SJSA1 (cell line): ENCODE data around the gene PTMS. TPM values are rescaled to one million over a fixed set of nuclear protein-coding genes. Genes with fewer than 3 reads are reported as not detected.
"Not testable (repeated sequence)": the region's sequence is repeated elsewhere in the genome, so short reads cannot be mapped to it uniquely, and the experiment has no call there.

ENCODE experiments used
- DNase-seq, 2 experiments: peaks; one replicate each; pipeline ENCODE4 v3.0.0-alpha.2; 2015 to 2020; ENCODE audit warnings: low spot score in 2 of 2, low read depth in 1 of 2
- H3K27ac ChIP-seq: fragments of 250-450 bp; sonication (Bioruptor Pico); 2 replicates; pipeline ENCODE4 v1.5.1; 2020; ENCODE audit warnings: mild to moderate bottlenecking, moderate library complexity
- H3K27me3 ChIP-seq: fragments of 250-450 bp; sonication (Bioruptor Pico); replicated peaks from 2 replicates; pipeline ENCODE4 v1.5.1; 2020; ENCODE audit warnings: mild to moderate bottlenecking, moderate library complexity
- H3K36me3 ChIP-seq: fragments of 250-450 bp; sonication (Bioruptor Pico); 2 replicates; pipeline ENCODE4 v1.5.1; 2020; ENCODE audit warnings: mild to moderate bottlenecking
- H3K4me1 ChIP-seq: fragments of 250-450 bp; sonication (Bioruptor Pico); replicated peaks from 2 replicates; pipeline ENCODE4 v1.6.1; 2021; ENCODE audit warnings: mild to moderate bottlenecking
- H3K4me3 ChIP-seq: fragments of 250-450 bp; sonication (Bioruptor Pico); 2 replicates; pipeline ENCODE4 v1.5.1; 2020; ENCODE audit warnings: mild to moderate bottlenecking
- H3K9me3 ChIP-seq: fragments of 250-450 bp; sonication (Bioruptor Pico); replicated peaks from 2 replicates; pipeline ENCODE4 v1.5.1; 2020; ENCODE audit warnings: mild to moderate bottlenecking
- total RNA-seq: library from RNA; depleted of rRNA; stranded (reverse); fragments of >200 nt; shearing (Covaris generic); gene quantifications from 2 replicates; pipeline ENCODE4 v1.2.3, GENCODE V29; 2014; rRNA removed

Gene PTMS, protein sequence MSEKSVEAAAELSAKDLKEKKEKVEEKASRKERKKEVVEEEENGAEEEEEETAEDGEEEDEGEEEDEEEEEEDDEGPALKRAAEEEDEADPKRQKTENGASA
- total RNA-seq: 243 and 442 TPM in 2 replicates

DNA sequence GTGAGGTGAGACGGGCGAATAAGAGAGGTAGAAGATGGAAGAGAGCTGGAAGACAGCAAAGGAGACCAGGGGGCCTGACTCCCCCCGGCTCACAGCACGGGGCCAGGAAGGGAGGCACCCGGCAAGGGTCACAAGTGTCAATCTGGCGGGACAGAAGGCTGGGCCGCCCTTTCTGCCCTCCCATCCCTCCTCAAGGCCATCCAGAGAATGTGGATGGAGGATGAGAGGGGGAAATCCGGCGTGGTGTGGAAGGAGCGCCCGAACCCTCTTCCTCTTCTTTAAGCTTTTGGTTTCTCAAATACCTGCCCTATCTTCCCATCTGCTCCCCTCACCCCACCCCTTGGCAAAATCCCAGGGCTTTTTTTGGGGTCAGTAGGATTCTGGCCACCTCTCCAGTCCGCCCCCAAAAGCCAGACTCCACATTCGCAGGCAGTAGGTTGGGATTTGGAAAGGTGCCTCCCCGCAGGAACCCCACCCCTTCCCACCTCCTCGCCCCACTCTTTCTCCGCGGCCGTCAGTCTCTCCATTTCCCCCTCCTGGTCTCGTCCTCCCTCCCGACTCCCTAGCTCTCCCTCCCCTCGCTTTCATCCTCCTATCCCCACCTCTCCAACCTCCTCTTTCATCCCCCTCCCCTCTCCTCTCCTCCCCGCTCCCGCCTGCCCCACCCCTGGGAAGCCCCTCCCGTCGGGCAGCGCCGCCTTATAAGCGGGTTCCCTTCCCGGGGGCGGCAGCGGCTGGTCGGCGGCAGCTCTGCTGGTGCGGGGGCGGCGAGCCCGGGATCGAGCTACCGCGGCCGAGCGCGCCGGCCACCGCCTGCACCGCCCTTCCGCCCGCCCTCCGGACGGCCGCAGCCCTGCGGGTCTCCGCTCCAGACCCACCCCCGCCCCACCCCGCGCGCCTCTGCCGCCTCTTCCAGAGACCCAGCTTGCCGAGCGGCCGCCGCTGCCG, at the start of gene PTMS:
Gene PTMS, plus strand, starts transcription at position 730 of the 948 bp plus-strand sequence. CDS start 343 bp downstream, outside the sequence.
- Histone ChIP-seq H3K4me1 (peaks cover 49% of the 10 kb centered on the region), H3K36me3 (peaks cover 24% of the 10 kb centered on the region), H3K4me3 (peak within 1 kb of the TSS; percentile 87), H3K27me3 (no peaks in the 10 kb centered on the region), H3K9me3 (no peaks in the 10 kb centered on the region), H3K27ac (peak within 1 kb of the TSS; percentile 30)
- DNase-seq: peak; percentile 74 to 95

DNA sequence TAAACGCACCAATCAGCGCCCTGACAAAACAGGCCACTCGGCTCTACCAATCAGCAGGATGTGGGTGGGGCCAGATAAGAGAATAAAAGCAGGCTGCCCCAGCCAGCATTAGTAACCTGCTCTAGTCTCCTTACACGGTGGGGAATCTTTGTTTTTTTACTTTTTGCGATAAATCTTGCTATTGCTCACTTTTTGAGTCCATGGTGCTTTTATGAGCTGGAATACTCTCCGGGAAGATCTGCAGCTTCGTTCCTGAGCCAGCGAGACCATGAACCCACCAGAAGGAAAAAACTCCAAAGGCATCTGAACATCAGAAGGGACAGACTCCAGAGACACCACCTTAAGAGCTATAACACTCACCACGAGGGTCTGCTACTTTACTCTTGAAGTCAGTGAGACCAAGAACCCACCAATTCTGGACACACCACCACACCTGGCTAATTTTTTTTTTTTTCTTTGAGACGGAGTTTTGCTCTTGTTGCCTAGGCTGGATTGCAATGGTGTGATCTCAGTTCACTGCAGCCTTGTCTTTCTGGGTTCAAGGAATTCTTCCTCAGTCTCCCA, 49.2 kb upstream of the PTMS start:
- Histone ChIP-seq H3K4me1 (no peaks in the 10 kb centered on the region), H3K9me3 (no peaks in the 10 kb centered on the region), H3K27ac (no peak overlapping the region), H3K36me3 (no peaks in the 10 kb centered on the region), H3K27me3 (no peaks in the 10 kb centered on the region), H3K4me3 (no peak overlapping the region)
- no peak for DNase-seq

DNA sequence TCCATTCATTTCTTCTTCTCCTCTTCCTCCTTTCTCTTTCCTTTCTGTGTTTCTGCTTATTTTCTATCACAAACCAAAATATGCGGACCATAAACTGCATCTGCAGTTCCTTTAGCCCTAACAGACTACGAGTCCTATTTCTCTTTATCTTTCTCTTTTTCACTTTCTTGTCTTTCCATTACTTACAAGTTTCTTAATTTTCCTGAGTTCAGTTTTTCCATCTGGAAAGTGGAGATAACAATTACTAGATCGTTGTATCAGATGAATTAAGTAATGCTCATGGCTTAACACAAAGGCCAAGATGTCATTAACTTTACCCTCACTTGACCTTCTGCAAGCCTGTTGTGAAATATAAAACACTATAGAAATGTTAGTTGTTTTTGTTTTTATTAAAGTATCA, 43.3 kb upstream of the PTMS start:
- no peak for DNase-seq
- H3K9me3 ChIP-seq: no peaks in the 10 kb centered on the region
- peaks cover 6% of the 10 kb centered on the region for H3K4me1 ChIP-seq
- H3K27me3 ChIP-seq: no peaks in the 10 kb centered on the region
- peaks cover 11% of the 10 kb centered on the region for H3K36me3 ChIP-seq
- H3K4me3 ChIP-seq: no peak overlapping the region
- H3K27ac ChIP-seq: no peak overlapping the region

DNA sequence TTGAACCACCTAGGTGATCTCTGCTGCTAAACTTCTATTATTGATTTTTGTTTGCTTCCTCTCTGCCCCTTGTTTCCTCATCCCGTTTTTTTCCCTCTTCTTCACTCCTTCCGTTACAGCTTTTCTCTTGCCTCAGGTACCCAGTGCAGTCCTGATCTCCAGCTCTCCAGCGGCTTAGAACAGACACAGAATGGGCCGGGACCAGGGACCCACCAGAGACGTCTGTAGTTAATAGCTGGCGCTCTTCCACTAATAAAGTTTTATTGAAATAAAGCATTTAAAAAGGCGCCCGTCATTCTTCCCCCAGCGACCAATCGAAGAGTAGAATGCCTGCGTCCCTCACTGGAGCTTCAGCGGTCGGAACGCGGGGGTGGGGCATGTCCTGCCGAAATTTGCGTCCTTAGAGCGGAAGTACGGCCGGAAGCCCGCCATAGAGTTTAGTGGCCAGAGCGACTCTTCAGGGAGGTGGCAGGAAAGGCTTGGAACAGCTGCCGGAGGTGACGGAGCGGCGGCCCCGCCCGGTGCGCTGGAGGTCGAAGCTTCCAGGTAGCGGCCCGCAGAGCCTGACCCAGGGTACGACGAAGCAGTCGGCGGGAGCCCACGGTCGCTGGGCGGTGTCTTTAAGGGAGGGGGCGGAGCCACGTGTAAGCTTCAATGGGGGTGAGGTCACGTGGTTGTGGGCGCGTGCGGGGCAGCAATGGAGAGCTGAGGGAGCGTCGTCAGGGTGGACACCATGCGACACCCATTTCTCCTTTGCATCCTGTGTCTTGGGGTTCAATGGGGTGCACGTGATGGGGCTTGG, 42.4 kb upstream of the PTMS start, which contains the start of gene COPS7A:
Gene COPS7A, plus strand, starts transcription at position 440 of the 802 bp plus-strand sequence. CDS start 611 bp downstream, outside the sequence.
- H3K36me3 ChIP-seq: peaks cover 20% of the 10 kb centered on the region
- peak within 1 kb of the TSS; percentile 69 for H3K27ac ChIP-seq
- peak; percentile 98 to 99 for DNase-seq
- peak within 1 kb of the TSS; percentile 48 for H3K4me3 ChIP-seq
- H3K4me1 ChIP-seq: peaks cover 6% of the 10 kb centered on the region
- H3K9me3 ChIP-seq: no peaks in the 10 kb centered on the region
- no peaks in the 10 kb centered on the region for H3K27me3 ChIP-seq

DNA sequence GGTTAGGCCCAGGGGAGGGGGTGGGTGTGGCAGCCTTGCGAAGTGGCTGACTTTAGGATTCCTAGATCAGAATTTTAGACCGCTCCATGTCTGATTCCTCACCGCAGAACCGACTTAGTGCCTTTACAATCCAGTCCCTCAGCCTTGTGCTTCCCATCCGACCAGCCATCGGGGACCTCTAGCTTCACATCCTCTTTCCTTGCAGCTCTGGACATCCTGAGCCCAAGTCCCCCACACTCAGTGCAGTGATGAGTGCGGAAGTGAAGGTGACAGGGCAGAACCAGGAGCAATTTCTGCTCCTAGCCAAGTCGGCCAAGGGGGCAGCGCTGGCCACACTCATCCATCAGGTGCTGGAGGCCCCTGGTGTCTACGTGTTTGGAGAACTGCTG, 41.8 kb upstream of the PTMS start:
- H3K4me1 ChIP-seq: peaks cover 6% of the 10 kb centered on the region
- no peaks in the 10 kb centered on the region for H3K27me3 ChIP-seq
- H3K9me3 ChIP-seq: no peaks in the 10 kb centered on the region
- H3K36me3 ChIP-seq: peaks cover 26% of the 10 kb centered on the region
- peak in 1 of 2 experiments; percentile 45 for DNase-seq
- peak overlapping the region; percentile 48 for H3K4me3 ChIP-seq
- H3K27ac ChIP-seq: peak overlapping the region; percentile 69

DNA sequence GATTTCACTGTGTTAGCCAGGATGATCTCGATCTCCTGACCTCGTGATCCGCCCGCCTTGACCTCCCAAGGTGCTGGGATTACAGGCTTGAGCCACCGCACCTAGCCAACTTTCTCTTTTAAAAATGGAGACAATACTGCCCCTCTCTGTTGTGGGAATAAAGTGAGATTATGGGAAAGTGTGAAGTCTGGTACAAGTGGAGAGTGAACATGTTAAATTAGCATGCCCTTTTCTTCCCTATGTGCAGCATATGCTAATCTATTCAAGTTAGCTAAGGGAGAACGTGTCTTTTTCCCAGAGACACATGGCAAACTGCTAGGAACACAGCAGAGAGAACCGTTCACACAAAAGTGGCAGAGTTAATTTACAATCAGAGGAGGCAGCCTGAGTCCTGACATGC, 40.8 kb upstream of the PTMS start:
- Histone ChIP-seq H3K4me3 (no peak overlapping the region), H3K9me3 (no peaks in the 10 kb centered on the region), H3K27me3 (no peaks in the 10 kb centered on the region), H3K36me3 (peaks cover 36% of the 10 kb centered on the region), H3K27ac (no peak overlapping the region), H3K4me1 (peaks cover 6% of the 10 kb centered on the region)
- no peak for DNase-seq

DNA sequence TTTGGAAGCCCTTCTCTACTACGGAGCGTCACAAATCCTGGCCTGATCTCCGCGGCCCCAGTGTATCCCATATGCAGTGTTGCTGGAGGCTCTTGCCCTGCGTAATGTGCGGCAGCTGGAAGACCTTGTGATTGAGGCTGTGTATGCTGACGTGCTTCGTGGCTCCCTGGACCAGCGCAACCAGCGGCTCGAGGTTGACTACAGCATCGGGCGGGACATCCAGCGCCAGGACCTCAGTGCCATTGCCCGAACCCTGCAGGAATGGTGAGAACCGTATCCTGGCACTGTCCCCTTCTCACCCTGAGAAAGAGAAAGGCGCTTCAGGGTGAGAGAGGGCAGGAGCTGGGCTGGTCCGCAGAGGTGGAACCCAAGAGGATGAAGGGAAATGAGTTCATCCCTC, 37.0 kb upstream of the PTMS start:
- Histone ChIP-seq H3K36me3 (peaks cover 52% of the 10 kb centered on the region), H3K9me3 (no peaks in the 10 kb centered on the region), H3K4me1 (peaks cover 6% of the 10 kb centered on the region), H3K27ac (no peak overlapping the region), H3K27me3 (no peaks in the 10 kb centered on the region), H3K4me3 (no peak overlapping the region)
- DNase-seq: no peak

DNA sequence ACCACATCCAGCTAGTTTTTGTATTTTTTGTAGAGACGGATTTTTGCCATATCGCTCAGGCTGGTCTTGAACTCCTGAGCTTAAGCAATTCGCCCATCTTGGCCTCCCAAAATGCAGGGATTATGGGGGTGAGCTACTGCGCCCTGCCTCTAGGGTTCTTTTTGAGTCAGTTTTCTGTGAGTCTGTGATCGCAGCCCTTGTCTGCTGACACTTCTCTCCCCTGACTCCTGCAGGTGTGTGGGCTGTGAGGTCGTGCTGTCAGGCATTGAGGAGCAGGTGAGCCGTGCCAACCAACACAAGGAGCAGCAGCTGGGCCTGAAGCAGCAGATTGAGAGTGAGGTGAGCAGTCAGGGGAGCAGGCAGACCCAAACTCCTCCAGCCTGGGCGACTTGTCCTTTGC, 36.0 kb upstream of the PTMS start:
- no peaks in the 10 kb centered on the region for H3K4me1 ChIP-seq
- H3K36me3 ChIP-seq: peaks cover 56% of the 10 kb centered on the region
- no peaks in the 10 kb centered on the region for H3K9me3 ChIP-seq
- no peak overlapping the region for H3K4me3 ChIP-seq
- H3K27me3 ChIP-seq: no peaks in the 10 kb centered on the region
- no peak overlapping the region for H3K27ac ChIP-seq
- DNase-seq: no peak

DNA sequence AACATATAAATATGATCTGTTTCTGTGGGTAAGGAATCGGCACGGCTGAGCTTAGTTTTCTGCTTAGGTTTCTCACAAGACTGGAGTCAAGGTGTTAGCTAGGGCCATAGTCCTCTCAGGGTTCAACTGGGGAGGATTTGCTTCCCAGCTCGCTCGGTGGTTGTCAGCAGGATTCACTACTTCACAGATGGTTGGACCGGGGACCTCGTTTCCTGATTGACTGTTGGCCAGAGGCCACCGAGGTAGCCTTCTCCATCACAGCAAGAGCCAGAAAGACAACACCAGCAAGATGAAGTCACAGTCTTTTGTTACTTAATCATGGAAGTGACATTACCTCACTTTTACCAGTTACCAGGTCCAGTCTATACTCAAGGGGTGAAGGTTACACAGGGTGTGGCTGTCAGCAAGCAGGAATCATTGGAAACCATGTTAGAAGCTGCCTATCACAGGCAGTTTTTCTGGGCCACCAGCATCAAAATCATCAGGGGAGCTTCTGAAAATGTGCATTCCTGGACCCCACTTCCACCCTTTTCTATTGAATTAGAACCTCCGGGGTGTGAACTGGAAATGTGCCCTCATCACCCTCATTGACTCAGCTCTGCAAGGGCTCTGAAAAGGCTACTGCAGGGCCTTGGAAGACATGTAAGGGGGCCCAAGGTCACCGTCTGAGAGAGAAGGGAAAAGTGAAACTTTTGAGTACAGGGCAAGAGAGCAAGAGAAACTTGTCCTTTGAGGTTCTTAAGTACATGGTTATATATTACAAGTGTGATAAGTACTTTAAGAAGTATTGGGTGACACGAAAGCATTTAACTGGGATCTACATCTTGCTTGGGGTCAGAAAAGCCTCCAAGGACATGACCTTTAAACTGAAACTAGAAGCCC, 31.4 kb upstream of the PTMS start:
- H3K9me3 ChIP-seq: no peaks in the 10 kb centered on the region
- DNase-seq: no peak
- H3K36me3 ChIP-seq: peaks cover 33% of the 10 kb centered on the region
- peaks cover 10% of the 10 kb centered on the region for H3K4me1 ChIP-seq
- no peak overlapping the region for H3K4me3 ChIP-seq
- no peak overlapping the region for H3K27ac ChIP-seq
- H3K27me3 ChIP-seq: no peaks in the 10 kb centered on the region

DNA sequence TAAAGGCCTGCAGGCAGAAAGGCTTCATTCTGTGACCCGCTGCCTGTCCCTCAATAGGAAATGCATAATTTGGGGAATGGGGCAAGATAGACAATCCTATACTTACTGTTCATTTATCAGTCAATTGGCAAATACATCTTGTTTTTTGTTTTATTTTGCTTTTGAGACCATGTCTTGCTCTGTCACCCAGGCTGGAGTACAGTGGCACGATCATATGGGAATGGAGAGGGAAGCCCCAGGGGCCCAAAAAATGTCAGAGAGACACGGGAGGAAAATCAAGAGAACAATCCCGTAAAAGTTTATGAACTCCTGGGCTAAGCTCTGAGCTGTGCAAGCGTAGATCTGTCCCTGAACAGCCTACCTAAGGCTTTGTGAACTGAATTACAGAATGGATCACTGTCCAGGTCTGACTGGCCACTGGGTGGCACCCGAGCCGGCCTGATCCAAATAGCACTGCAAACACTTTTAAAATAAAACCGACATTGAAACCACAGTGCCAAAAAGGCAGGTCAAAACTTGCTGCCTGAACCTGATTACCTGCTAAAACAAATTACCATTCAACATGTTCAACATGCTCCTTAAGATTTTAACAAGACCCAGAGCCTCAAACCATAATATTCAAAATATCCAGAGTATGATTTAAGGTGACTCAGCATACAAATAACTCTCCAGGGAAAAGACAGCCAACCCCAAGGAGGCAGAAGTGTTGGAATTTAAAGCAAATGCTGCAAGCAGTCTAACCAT, 30.5 kb upstream of the PTMS start:
- Histone ChIP-seq H3K27ac (0 out of 2 replicates have a peak overlapping the region, but pooled peaks have one; percentile 7), H3K4me3 (no peak overlapping the region), H3K9me3 (no peaks in the 10 kb centered on the region), H3K36me3 (peaks cover 24% of the 10 kb centered on the region), H3K27me3 (no peaks in the 10 kb centered on the region), H3K4me1 (peaks cover 10% of the 10 kb centered on the region)
- peak in 1 of 2 experiments; percentile 44 for DNase-seq

DNA sequence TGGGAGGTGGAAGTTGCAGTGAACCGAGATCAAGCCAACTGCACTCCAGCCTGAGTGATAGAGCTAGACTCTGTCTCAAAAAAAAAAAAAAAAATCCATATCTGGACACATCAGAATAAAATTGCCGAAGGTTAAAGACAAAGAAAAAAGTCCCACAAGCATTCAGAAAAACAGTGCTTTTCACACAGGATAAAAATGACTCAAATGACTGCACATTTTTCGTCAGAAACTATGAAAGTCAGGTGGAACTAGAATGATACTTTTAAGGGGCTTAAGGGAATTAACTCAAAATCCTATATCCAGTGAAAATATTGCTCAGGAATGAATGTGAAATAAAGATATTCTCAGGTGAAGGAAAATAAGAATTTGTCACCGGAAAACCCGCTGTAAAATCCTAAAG, 29.4 kb upstream of the PTMS start:
- H3K27me3 ChIP-seq: no peaks in the 10 kb centered on the region
- peaks cover 13% of the 10 kb centered on the region for H3K36me3 ChIP-seq
- peaks cover 10% of the 10 kb centered on the region for H3K4me1 ChIP-seq
- H3K27ac ChIP-seq: no peak overlapping the region
- H3K4me3 ChIP-seq: no peak overlapping the region
- no peaks in the 10 kb centered on the region for H3K9me3 ChIP-seq
- DNase-seq: no peak

DNA sequence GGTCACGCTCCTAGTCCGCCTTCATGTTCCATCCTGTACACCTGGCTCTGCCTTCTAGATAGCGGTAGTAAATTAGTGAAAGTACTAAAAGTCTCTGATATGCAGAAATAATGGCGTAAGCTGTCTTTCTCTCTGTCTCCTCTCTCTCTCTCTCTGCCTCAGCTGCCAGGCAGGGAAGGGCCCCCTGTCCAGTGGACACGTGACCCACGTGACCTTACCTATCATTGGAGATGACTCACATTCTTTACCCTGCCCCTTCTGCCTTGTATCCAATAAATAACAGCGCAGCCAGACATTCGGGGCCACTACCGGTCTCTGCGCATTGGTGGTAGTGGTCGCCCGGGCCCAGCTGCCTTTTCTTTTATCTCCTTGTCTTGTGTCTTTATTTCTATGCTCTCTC, 24.1 kb upstream of the PTMS start:
- H3K27me3 ChIP-seq, H3K27ac ChIP-seq, H3K9me3 ChIP-seq, H3K4me1 ChIP-seq, DNase-seq, H3K4me3 ChIP-seq: not testable (repeated sequence)
- peaks cover 23% of the 10 kb centered on the region for H3K36me3 ChIP-seq
